22Rv1 (cell line): ENCODE data around the gene USP5.

Experiments used
- H3K27ac ChIP-seq: fragments of 450-650 bp; 2 replicates; pipeline ENCODE4 v1.5.1; 2017
- ZFX ChIP-seq: fragments of 450-650 bp; IDR thresholded peaks from 2 replicates; pipeline ENCODE4 v1.6.1; 2017; ENCODE audit warnings: antibody characterized with exemption, borderline replicate concordance
- TF ChIP-seq, protein P1 (sequence below): fragments of 450-650 bp; IDR thresholded peaks from 2 replicates; pipeline ENCODE4 v1.5.1; 2017; ENCODE audit warnings: mild to moderate bottlenecking

The USP5 gene

GRCh38 chr12:6867413-6868210 lies 15.7 kb downstream of the USP5 start, which contains the start of gene TPI1:
Gene TPI1, plus strand, starts transcription at chr12:6867531. Its CDS starts 36 bp downstream, at chr12:6867567.
- TF ChIP-seq, protein P1, sequence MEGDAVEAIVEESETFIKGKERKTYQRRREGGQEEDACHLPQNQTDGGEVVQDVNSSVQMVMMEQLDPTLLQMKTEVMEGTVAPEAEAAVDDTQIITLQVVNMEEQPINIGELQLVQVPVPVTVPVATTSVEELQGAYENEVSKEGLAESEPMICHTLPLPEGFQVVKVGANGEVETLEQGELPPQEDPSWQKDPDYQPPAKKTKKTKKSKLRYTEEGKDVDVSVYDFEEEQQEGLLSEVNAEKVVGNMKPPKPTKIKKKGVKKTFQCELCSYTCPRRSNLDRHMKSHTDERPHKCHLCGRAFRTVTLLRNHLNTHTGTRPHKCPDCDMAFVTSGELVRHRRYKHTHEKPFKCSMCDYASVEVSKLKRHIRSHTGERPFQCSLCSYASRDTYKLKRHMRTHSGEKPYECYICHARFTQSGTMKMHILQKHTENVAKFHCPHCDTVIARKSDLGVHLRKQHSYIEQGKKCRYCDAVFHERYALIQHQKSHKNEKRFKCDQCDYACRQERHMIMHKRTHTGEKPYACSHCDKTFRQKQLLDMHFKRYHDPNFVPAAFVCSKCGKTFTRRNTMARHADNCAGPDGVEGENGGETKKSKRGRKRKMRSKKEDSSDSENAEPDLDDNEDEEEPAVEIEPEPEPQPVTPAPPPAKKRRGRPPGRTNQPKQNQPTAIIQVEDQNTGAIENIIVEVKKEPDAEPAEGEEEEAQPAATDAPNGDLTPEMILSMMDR, result peak; percentile 19; the same call in 1 of the 2 replicates
- TF ChIP-seq ZFX, result no peak
- H3K27ac ChIP-seq, result peak within 1 kb of the TSS; percentile 99

DNA sequence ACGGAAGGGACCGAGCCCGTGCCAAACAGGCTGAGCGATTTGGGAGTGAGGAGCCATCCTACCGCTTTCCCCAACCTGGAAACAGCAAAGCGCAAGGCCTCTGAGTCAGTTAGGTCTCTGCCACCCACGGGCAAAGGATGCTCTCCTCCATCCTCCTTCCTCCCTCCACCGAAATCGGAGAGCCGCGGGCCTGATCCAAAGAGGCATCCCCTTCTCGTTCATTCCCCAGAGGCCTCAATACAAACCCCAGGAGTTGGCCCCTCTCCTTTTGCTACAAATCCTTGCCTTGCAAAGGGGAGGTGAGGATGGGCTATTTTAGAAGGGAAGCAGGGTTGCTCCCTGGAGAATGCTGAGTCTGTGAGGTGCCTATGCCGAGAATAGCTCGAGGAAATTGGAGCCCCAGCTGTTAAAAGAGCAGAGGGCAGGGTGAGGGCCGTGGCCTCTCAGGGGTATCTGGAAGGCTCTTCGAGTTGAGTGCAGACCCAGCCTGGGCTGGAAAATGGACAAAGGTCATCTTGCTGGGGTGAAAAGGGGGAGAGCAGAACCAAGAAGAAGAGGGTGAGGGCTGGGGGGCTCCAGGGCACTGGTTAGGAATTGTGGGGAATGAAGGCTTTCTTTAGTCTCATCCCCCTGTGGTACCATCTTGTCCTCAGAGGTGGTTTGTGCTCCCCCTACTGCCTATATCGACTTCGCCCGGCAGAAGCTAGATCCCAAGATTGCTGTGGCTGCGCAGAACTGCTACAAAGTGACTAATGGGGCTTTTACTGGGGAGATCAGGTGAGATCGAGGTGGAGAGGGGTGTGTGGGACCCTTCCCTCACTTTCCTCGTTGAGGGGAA lies 16.5 kb downstream of the USP5 start:
- peak overlapping the region; percentile 99 for H3K27ac ChIP-seq
- TF ChIP-seq, protein P1, result no peak
- TF ChIP-seq ZFX, result no peak

GRCh38 chr12:6869049-6870021 lies 17.4 kb downstream of the USP5 start:
- peak overlapping the region; percentile 99 for H3K27ac ChIP-seq
- TF ChIP-seq, protein P1, result peak; percentile 98
- TF ChIP-seq ZFX, result no peak

GRCh38 chr12:6870304-6870703 lies 18.4 kb downstream of the USP5 start:
- H3K27ac ChIP-seq, result peak overlapping the region; percentile 99

GRCh38 chr12:6871052-6871957 lies 19.4 kb downstream of the USP5 start:
- peak overlapping the region; percentile 99 for H3K27ac ChIP-seq
- TF ChIP-seq ZFX, result no peak
- TF ChIP-seq, protein P1, result no peak

GRCh38 chr12:6872073-6873048 lies 20.4 kb downstream of the USP5 start:
- H3K27ac ChIP-seq, result peak overlapping the region; percentile 99
- no peak for TF ChIP-seq ZFX
- TF ChIP-seq, protein P1, result peak; percentile 100
